ENCODE results near the gene RBBP5. TPM values are rescaled to one million over a fixed set of nuclear protein-coding genes. Genes with fewer than 3 reads are reported as not detected.

RBBP5 gene, protein sequence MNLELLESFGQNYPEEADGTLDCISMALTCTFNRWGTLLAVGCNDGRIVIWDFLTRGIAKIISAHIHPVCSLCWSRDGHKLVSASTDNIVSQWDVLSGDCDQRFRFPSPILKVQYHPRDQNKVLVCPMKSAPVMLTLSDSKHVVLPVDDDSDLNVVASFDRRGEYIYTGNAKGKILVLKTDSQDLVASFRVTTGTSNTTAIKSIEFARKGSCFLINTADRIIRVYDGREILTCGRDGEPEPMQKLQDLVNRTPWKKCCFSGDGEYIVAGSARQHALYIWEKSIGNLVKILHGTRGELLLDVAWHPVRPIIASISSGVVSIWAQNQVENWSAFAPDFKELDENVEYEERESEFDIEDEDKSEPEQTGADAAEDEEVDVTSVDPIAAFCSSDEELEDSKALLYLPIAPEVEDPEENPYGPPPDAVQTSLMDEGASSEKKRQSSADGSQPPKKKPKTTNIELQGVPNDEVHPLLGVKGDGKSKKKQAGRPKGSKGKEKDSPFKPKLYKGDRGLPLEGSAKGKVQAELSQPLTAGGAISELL
- total RNA-seq = 10 to 100 TPM; 16.7 to 23.4 (median 18.3) TPM
- polyA plus RNA-seq = 1 to 10 TPM; 4.2 to 7.5 (median 4.6) TPM
- long read RNA-seq, donor 1 = 0 reads
- long read RNA-seq, donor 2, full-length matches to known transcripts = 1 of 1 reads
- long read RNA-seq, donor 2, partial matches to known transcripts = 0 of 1 reads
- long read RNA-seq, donor 2, other reads (novel, unspliced or antisense) = 0 of 1 reads

GRCh38 chr1:205121660-205122488, at the start of gene RBBP5:
TSS of gene RBBP5 (minus strand) at chr1:205121978. CDS start at chr1:205121873, 105 bp downstream.
- peaks cover 0 to 27% (median 9%) of the 10 kb centered on the region in 6 donors for H3K36me3 ChIP-seq
- no peaks in the 10 kb centered on the region for H3K9me3 ChIP-seq
- H3K4me3 ChIP-seq = peak within 1 kb of the TSS; percentile 55 to 91 (median 86)
- peaks cover 25 to 67% (median 42%) of the 10 kb centered on the region in 6 donors for H3K4me1 ChIP-seq
- 0 to 1% (median 0%) methylated on average over 38 to 46 of the region's 46 CpGs for WGBS, 5 donors
- intact Hi-C loops (cut with DNase I; ENCODE audit: low total_unique reads) = loop anchor here (10.0 kb wide), 1 partner anchor 103 kb away; the partner anchor contains the start of gene TMCC2
- peak; percentile 98 for DNase-seq
- H3K27me3 ChIP-seq (replicated peaks in 1 of 7) = no peaks in the 10 kb centered on the region
- peak within 1 kb of the TSS; percentile 90 to 99 (median 94) for H3K27ac ChIP-seq
- TF ChIP-seq POLR2A (IDR thresholded peaks at IDR 0.05) = peak; percentile 47 to 87 (median 75)
- TF ChIP-seq POLR2AphosphoS5 (IDR thresholded peaks at IDR 0.05) = peak; percentile 92 to 94 (median 93)
- peak in 10 of 11 experiments; percentile 18 to 71 (median 65) for TF ChIP-seq CTCF (IDR thresholded peaks at IDR 0.05 in 8 of 11, conservative IDR thresholded peaks at IDR 0.05 in 3 of 11)

DNA sequence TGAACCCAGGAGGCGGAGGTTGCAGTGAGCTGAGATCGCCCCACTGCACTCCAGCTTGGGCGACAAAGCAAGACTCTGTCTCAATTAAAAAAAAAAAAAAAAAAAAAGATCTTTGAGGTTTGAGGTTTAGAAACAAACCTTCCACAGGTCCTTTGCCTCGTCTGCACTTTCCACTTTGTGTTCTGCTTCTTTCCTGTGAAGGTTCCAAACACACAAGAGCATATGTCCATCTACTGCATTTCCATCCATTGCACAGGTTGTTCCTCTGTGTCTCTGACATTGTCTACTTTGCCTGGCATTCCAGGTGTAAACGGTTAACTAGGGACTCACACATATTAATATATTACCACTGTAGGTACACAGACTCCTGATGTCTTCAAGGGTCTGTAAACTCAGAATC, 49.6 kb upstream of the RBBP5 start:
- no peak for DNase-seq
- 53 to 71% (median 61%) methylated on average over 5 of the region's 5 CpGs for WGBS, 5 donors
- H3K36me3 ChIP-seq = peaks cover 0 to 88% (median 27%) of the 10 kb centered on the region in 6 donors

DNA sequence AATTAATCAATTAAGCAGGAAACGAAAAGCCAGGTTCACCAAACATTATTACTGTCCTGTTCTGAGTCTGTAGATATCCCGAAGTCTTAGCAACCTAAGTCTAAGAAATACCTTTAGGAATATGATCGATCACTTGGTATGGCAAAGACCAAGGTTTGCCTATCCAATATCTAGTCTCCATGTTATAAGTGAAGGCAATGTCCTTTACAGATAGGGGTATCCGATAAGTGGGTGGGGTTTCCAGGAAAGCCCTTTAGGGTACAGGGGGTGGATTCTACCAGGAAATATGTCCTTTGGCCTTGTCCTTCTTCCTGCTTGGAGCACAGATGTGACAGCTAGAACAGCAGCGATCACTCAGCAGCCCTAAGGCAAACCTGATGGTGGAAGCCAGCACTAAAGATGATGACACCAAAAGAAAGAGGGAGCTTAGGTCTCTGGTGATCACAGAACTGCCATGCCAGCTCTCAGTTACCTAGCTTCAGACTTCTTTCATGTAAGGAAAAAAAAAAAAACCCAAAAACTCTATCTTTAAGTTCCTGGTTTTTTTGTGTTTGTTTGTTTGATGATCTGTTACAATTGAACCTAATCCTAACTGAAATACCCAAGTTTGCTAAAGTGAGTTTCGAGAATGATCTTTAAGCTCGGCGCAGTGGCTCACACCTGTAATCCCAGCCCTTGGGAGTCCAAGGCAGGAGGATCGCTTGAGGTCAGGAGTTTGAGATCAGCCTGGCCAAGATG, 48.9 kb upstream of the RBBP5 start:
- Histone ChIP-seq H3K4me3 (no peak overlapping the region), H3K27me3 (replicated peaks in 1 of 7) (no peaks in the 10 kb centered on the region), H3K4me1 (peaks cover 3 to 44% (median 19%) of the 10 kb centered on the region in 6 donors), H3K27ac (peak overlapping the region in 6 of 8 donors; percentile 26 to 75 (median 67)), H3K9me3 (no peaks in the 10 kb centered on the region), H3K36me3 (peaks cover 0 to 88% (median 30%) of the 10 kb centered on the region in 6 donors)
- no peak for DNase-seq
- 75 to 84% (median 79%) methylated on average over 9 of the region's 9 CpGs for WGBS, 5 donors
- intact Hi-C loops (cut with DNase I; ENCODE audit: low total_unique reads) = no loop called here
- TF ChIP-seq POLR2A (IDR thresholded peaks at IDR 0.05) (no peak), POLR2AphosphoS5 (IDR thresholded peaks at IDR 0.05) (peak in 1 of 3 donors; percentile 61)

More for the DNA sequence above, 49.6 kb upstream of the RBBP5 start:
- H3K4me1 ChIP-seq = peaks cover 4 to 48% (median 21%) of the 10 kb centered on the region in 6 donors
- no peaks in the 10 kb centered on the region for H3K27me3 ChIP-seq (replicated peaks in 1 of 7)
- H3K27ac ChIP-seq = peak overlapping the region in 5 of 8 donors; percentile 48 to 75 (median 66)
- intact Hi-C loops (cut with DNase I; ENCODE audit: low total_unique reads) = no loop called here
- no peak overlapping the region for H3K4me3 ChIP-seq
- TF ChIP-seq POLR2AphosphoS5 (IDR thresholded peaks at IDR 0.05) (no peak), POLR2A (IDR thresholded peaks at IDR 0.05) (no peak), CTCF (IDR thresholded peaks at IDR 0.05 in 8 of 11, conservative IDR thresholded peaks at IDR 0.05 in 3 of 11) (no peak)
- H3K9me3 ChIP-seq = no peaks in the 10 kb centered on the region

Data from spleen (tissue), 13 donors.